A549 treated with CpdA at 1 μM for 4 hours (cell line): ENCODE measurements around the gene CUL4A. TPM values are rescaled to one million over a fixed set of nuclear protein-coding genes. Genes with fewer than 3 reads are reported as not detected.

Experiments
- total RNA-seq: library from RNA; stranded (reverse); fragments of 200-300 nt; extraction: Qiagen RNA extraction; gene quantifications from 5 replicates; pipeline ENCODE4 v1.2.3, GENCODE V29; 2022; ENCODE audit warnings: low read depth

The CUL4A gene
- total RNA-seq: 50.7 to 69.5 TPM (median 54.8 TPM) in 5 replicates

GRCh38 chr13:113209336-113209758, at the start of gene CUL4A:
CUL4A (plus strand) TSS chr13:113209613; CDS start chr13:113209628, 15 bp downstream.

GRCh38 chr13:113208421-113209335, 735 bp upstream of the CUL4A start, which contains the start of gene PCID2:
PCID2 (minus strand) TSS chr13:113208669; CDS start chr13:113208634, 35 bp downstream.

GRCh38 chr13:113296823-113297369, 87.5 kb downstream of the CUL4A start, which contains the start of gene LAMP1:
LAMP1 (plus strand) TSS chr13:113297239; CDS start chr13:113297435, 196 bp downstream.

Other genes with a start within 250 kb of the CUL4A start
- gene MCF2L, start 240.4 kb upstream of the CUL4A start, total RNA-seq: 0.25 to 0.51 TPM (median 0.27 TPM) in 5 replicates
- 0.06 to 0.14 TPM (median 0.10 TPM) in 4 of 5 replicates, not detected in the other for gene F7, start 103.8 kb upstream of the CUL4A start, total RNA-seq
- 0.05 TPM in 1 of 5 replicates, not detected in the others for gene F10, start 86.8 kb upstream of the CUL4A start, total RNA-seq
- gene PROZ, start 51.0 kb upstream of the CUL4A start, total RNA-seq: not detected in 5 replicates
- 42.1 to 45.3 TPM (median 42.5 TPM) in 5 replicates for gene PCID2, start 944 bp upstream of the CUL4A start, total RNA-seq
- 74.4 to 90.3 TPM (median 88.9 TPM) in 5 replicates for gene LAMP1, start 87.6 kb downstream of the CUL4A start, total RNA-seq
- gene GRTP1, start 154.5 kb downstream of the CUL4A start, total RNA-seq: 1.2 to 1.7 TPM (median 1.4 TPM) in 5 replicates
- 11.1 to 13.5 TPM (median 11.7 TPM) in 5 replicates for gene ADPRHL1, start 243.9 kb downstream of the CUL4A start, total RNA-seq